HG02610 (cell line): ENCODE results near the gene NCOR1.
"Not testable (repeated sequence)": the region's sequence is repeated elsewhere in the genome, so short reads cannot be mapped to it uniquely, and the experiment has no call there.

Experiments used
- ATAC-seq: cut with Tn5 transposase; IDR thresholded peaks from one replicate; pipeline ENCODE4 v1.9.1; 2021; ENCODE audit warnings: mild to moderate bottlenecking, moderate library complexity; ENCODE audit not compliant: unreplicated experiment

The NCOR1 gene

DNA sequence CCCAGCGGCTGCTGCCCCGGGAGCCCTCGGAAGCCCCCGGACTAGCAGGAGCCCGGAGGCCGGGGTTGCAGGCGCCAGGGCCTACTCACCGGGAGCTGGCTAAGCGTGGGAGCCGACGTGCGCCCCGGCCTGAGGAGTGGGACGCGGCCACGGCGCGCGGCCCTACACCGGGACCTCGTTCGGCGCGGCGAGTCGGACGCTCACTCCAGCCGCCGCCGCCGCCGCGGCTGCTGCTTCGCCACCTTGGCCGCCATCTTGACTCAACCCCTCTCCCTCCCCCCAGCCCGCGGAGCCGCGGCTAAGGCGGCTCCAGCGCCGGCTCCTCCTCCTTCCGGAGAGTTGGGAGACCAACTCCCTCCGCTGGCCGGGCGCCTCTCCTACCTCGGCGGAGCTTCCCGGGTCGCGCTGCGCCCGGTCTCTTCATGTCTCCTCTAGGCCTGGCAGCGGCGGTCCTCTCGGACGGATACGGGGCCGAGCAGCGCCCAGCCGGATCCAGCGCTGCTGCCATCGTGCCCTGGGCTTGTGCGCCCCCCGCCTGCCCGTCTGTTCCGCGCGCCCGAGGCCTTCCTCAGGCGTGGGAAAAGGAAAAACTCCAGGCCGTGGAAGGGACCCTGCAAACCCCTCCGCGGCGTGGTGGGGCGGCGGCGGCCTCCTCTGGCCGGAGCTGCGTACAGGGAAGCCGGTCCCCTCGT, at the start of gene NCOR1:
TSS of gene NCOR1 (minus strand) at position 262 of the 692 bp plus-strand sequence. CDS start 20,965 bp downstream, outside the sequence.
- peak; percentile 72 for ATAC-seq

DNA sequence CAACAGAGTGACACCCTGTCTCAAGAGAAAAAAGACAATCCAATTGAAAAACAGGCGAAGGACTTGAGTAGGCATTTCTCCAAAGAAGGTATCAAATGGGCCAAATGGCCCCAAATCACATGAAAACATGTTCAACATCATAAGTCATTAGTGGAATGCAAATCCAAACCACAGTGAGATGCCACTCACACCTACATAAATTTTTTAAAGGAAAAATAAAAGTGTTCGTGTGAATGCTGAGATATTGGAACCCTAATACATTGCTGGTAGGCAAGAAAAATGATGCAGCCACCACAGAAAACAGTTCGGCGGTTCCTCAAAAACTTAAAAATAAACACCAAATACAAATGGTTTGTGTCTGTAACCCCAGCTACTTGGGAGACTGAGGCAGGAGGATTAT, 46.9 kb upstream of the NCOR1 start:
- ATAC-seq, result no peak

DNA sequence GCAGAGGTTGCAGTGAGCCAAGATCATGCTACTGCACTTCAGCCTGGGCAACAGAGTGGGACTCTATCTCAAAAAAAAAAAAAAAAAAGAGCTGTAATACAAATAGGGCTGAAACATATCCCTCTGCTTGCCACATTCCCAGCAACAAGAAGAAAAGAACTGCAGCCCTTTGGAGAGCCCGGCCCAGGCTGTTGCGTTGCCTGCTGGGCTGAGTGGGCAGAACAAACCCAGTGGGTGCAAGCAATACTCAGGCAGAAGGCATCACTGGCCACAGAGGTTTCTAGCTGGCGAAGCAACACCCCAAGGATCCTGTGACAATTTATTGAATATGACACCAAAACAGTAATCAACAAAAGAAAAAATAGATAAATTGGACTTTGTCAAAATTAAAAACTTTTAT, 45.7 kb upstream of the NCOR1 start:
- ATAC-seq, result no peak

DNA sequence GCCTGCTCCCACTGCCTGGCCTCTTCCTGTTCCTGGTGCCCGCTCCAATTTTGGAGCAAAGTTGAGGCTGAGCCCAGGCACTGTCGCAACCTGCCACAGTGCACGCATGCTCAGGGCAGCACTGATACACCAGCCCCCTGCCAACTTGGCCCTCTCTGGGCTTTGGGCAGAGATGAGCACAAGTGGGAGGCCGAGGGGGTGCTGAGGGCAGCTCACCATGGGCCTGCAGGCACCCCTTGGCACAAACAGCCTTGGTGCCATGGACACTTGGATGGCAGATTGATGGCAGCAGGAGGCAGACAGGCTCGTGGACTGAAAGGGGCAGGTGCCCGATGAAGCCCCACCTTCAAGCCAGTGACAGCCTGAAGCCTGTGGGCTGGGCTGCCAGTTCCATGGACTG, 44.6 kb upstream of the NCOR1 start:
- no peak for ATAC-seq

DNA sequence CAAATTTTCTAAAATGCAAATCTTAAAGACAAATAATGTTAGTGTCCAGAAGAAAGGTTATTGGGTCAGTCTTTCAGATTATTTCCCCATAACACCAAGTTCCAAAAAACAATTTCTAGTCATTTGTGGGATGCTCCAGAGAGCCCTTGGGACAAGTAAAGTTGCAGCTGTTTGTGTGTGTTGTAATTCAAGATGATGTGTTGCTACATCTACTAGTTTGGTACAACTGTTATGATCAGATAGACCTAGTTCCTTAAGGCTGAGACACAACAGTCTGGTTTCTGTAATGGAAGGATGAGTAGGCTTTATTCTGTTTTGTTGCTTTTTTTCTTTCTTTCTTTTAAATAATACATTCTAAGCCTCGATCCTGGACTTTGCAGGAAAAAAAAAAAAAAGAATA, 43.6 kb upstream of the NCOR1 start:
- no peak for ATAC-seq

DNA sequence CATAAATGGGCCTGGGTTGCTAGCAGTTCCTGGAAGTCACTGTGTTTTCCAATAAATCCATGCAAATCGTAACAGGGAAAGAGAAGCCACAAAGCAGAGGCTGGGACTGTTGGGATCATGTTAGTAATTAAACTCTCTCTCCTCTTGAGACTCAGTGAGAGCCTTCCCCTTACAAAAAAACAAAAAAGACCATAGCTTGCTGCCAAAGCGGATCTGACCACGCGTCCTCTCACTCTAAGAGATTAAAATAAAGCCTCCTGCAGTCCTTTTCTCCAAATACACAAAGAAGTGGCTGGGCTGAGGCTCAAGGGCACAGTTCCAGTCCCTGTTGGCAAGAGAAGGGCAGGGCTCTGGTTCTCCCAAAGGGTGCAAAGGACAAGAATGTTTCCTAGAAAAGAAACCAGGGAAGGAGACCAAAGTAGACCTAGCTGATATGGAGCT, 40.2 kb upstream of the NCOR1 start:
- ATAC-seq, result no peak

DNA sequence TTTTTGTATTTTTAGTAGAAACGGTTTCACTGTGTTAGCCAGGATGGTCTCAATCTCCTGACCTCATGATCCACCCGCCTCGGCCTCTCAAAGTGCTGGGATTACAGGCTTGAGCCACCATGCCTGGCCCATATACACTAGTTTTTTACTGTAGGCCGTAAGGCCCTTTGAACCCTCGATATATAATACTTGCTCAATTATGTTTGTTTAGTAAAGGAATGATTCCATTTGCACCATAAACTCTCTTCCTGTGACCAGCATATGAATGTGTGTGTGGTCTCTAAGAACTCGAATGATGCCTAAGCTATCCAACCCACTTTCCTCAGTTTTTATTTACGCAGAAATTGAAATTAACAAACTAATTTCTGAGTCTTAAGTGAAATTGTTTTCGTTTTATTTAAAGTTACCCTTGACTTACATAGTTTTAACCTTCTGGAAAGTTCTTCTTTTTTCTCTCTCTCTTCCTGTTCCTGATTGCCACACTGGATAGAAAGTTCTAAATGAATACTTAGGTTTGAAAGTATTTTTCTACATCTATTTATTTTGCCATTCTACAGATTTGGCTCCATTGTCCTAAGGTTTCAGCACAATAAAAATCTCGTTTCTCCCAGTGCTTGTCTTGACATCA, 39.6 kb upstream of the NCOR1 start:
- no peak for ATAC-seq

DNA sequence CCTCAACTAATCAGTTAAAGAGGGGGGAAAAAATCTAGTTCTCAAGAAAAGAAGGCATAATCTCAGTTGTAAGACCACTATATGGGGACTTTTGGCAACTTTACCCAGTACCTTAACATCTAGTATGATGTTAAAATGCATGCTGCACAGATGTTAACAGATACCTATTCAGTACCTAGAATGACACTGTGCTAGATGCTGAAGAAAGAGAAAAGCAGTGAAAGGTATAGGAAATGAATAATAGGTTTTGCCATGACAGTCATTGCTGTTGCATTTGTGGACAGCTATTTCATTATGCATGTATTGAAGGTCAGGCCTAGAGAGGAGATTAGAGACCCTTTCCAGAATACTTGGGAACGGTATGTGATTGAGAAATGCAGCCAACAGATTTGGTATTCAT, 36.2 kb upstream of the NCOR1 start:
- ATAC-seq, result no peak

DNA sequence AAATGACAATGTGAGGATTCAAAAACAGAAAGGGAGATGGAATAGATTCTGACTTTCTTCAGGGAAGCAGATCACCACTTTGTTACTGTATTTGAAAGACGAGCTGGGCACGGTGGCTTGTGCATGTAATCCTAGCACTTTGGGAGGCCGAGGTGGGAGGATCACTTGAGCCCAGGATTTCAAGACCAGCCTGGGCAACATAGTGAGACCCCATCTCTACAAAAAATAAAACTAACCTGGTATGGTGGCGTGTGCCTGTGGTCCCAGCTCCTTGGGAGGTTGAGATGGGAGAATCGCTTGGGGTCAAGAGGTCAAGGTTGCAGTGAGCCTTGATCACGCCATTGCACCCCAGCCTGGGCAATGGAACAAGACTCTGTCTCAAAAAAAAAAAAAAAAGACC, 35.7 kb upstream of the NCOR1 start:
- no peak for ATAC-seq

DNA sequence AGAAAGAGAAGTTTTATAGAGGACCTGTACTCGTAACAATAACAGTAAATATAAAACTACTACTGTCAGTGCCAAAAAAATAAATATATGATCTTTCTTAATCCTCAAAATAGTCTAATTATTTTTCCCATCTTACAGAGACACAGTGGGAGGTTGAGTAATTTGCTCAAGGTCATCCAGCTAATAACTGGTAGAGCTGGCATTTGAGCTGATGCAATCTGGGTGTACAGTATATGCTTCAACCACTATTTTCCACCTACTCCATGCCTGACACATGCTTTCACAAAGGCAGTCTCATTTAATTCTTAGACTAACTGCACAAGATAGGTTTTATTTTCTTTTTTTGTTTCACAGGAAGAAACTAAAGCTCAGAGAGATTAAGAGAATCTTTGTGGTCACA, 35.3 kb upstream of the NCOR1 start:
- ATAC-seq, result no peak

DNA sequence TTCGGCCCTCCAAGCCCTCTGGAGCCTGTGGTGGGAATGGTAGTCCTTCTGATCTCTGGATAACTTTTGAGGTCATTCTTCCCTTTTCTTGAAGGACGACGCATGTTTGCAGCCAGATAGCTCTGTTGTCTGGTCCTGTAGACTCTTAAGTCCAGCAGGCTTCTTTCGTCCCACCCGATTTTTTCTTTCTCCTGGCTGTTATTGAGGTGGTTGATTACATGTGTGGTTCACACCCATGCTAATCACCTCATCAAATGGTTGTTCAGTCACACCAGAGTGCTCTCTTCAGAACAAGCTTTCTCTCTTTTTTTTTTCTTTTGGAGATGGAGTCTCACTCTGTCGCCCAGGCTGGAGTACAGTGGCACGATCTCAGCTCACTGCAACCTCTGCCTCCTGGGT, 32.3 kb upstream of the NCOR1 start:
- no peak for ATAC-seq

DNA sequence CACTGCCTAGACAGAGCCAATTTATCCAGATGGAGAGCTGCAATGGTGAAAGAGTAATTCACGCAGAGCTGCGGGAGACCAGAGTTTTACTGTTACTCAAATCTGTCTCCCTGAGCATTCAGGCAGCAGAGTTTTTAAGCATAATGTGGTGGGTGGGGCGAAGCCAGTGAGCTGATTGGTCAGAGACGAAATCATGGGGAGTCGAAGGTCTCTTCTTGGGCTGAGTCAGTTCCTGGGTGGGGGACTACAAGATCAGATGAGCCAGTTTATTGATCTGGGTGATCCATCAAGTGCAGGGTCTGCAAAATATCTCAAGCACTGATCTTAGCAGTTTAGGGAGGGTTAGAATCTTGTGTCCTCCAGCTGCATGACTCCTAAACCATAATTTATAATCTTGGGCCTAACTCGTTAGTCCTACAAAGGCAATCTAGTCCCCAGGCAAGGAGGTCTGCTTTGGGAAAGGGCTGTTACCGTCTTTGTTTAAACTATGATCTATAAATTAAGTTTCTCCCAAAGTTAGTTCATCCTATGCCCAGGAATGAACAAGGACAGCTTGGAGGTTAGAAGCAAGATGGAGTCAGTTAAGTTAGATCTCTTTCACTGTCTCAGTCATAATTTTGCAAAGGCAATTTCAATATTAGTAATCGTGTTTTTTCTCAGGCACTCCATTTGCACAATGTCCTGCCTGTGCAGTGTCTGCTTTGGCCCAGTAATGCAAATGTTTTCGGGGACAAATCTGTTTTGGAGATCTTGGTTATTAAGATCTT, 28.6 kb upstream of the NCOR1 start:
- no peak for ATAC-seq

DNA sequence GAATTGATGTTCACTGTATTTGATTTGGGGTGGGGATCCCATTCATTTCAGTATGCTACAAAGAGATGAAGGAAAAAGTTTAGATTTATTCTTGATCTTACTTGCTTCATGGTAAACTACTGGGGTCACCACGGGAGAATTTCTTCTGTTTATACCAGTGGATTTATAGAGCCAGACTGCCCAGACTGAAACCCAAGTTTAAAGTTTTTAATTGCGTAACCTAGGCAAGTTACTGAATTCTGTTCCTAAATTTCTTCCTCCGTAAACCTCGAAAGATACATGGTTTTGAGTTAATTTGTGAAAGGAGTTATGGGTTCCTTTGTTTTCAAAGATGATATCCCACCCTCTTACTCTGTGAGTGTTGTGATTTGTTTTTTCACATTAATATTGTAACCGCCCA, 28.1 kb upstream of the NCOR1 start:
- ATAC-seq, result no peak

DNA sequence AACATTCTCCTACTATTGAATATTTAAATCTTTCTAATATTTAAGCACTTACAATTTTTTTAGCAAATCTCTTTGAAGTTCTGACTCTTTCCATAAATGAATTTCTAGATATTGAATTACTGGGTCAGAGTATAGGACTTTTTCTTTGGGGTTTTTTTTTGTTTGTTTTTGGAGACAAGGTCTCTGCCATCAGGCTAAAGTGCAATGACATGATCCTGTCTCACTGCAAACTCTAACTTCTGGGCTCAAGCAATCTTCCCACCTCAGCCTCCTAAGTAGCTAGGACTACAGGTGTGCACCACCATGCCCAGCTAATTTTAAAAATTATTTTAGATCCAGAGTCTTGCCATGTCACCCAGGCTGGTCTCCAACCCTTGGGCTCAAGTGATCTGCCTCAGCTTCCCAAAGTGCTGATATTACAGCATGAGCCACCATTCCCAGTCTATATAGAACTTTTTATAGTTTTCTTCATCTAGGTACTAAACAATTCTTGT, 26.6 kb upstream of the NCOR1 start:
- no peak for ATAC-seq

DNA sequence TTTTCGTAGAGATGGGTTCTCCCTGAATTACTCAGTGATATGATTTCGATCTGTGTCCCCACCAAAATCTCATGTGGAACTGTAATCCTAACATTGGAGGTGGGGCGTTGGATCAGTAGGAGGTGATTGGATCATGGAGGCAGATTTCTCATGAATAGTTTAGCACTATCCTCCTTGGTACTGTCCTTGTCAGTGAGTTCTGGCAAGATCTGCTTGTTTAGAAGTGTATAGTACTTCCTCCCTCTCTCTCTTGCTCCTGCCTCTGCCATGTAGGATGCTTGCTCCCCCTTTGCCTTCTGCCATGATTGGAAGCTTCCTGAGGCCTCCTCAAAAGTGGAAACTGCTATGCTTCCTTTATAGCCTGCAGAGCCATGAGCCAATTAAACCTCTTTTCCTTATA, 24.6 kb upstream of the NCOR1 start:
- no peak for ATAC-seq

DNA sequence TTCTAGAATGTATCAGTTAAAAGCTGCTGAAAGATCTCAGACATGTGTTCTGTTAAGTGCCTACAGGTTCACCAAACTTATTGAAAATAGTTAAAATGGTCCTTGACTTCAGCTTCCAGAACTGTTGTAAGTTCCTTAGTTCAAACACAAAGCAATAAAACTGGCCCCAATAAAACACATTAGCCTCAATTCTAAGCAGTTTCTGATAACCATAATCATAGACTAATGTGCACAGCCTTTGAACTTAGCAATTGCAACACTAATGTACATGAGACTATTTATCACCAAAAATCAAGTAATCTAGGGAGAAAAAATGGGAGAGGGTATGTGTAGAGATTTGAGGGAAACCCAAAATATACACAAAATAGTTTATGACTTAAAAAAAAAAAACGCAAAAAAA, 17.1 kb upstream of the NCOR1 start:
- ATAC-seq, result no peak

DNA sequence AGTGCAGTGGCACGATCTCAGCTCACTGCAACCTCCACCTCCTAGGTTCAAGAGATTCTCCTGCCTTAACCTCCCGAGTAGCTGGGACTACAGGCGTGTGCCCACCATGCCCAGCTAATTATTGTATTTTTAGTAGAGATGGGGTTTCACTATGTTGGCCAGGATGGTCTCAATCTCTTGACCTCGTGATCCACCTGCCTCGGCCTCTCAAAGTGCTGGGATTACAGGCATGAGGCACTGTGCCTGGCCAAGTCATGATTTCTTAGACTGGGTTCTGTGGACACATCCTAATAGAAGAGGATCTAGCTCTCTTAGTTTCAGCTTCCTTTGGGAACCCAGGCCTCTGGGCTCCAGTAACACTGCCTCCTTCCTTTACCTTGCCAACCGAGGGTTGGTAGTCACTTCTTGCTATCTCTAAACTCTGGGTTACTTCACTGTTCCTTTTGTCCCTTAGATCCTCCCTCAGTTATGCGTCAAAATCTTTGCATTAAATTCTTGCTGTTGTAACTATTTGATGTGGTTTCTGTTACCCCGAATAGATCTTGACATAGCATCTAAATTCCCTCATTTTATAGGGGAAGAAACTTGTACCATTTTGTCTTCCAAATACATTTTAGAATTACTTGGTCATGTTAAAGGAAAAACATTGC, 14.7 kb upstream of the NCOR1 start:
- not testable (repeated sequence) for ATAC-seq

DNA sequence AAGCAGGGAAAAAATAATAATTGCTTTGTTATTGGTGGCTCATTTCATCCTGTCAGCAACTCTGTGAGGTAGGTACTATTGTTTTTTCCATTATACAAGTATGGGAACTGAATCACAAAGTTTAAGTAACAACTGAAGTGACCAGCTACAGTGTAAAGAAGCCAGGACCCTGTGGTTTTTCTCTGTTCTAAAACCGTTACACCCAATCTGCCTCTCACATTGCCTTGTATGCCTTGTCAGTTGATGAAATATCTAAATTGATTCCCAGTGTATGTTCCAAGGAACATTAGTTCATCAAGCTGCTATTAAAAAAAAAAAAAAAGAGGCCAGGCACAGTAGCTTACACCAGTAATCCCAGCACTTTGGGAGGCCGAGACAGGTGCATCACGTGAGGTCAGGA, 7.1 kb upstream of the NCOR1 start:
- ATAC-seq, result no peak

DNA sequence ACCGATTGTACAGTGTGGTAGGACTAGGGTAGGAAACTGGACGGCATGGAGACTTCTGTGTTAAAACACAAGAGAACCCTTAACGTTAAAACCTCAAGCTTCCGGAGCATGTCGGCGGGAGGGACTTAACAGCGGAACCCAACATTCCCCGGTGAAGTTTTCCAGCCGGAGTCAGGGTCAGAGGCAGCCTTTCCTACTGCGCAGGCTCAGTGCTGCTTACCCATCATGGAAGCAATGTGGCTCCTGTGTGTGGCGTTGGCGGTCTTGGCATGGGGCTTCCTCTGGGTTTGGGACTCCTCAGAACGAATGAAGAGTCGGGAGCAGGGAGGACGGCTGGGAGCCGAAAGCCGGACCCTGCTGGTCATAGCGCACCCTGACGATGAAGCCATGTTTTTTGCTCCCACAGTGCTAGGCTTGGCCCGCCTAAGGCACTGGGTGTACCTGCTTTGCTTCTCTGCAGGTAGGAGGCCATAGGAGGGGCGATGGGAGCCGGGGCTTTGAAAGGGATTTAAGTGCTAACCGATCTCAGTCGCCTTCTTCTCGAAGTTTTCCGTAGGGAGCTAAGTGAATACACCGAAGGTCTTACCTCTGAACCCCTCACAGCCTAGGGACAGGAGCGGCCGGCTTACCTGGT, 1.8 kb upstream of the NCOR1 start, which contains the start of gene PIGL:
TSS of gene PIGL (plus strand) at position 209 of the 634 bp plus-strand sequence. CDS start at position 226, 17 bp downstream.
- ATAC-seq, result peak; percentile 40

DNA sequence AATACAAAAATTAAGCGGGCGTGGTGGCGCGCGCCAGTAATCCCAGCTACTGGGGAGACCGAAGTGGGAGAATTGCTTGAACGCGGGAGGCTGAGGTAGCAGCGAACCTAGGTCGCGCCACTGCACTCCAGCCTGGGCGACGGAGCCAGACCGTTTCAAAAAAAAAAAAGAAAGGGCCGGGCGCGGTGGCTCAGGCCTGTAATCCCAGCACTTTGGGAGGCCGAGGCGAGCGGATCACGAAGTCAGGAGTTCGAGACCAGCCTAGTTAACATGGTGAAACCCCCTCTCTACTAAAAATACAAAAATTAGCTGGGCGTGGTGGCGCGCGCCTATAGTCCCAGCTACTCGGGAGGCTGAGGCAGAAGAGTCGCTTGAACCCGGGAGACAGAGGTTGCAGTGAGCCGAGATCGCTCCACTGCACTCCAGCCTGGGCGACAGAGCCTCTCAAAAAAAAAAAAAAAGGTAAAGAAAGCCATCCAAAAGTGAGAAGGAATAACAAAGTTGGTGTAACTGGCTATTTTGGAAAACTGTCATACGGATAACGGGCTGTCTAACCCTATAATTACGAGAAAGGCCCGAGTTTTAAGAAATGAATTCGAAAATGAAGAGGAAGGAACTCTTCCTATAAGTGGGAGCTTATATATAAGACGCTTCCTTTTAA, 1.1 kb upstream of the NCOR1 start:
- ATAC-seq, result not testable (repeated sequence)
